GM19193 (cell line): ENCODE measurements around the gene POC1A.

ENCODE experiments used
- POLR2A ChIP-seq: IDR thresholded peaks from 4 replicates; pipeline ENCODE4 v1.6.1; 2011; ENCODE audit not compliant: insufficient read depth, insufficient read length; ENCODE audit errors: extremely low read depth

The POC1A gene

DNA sequence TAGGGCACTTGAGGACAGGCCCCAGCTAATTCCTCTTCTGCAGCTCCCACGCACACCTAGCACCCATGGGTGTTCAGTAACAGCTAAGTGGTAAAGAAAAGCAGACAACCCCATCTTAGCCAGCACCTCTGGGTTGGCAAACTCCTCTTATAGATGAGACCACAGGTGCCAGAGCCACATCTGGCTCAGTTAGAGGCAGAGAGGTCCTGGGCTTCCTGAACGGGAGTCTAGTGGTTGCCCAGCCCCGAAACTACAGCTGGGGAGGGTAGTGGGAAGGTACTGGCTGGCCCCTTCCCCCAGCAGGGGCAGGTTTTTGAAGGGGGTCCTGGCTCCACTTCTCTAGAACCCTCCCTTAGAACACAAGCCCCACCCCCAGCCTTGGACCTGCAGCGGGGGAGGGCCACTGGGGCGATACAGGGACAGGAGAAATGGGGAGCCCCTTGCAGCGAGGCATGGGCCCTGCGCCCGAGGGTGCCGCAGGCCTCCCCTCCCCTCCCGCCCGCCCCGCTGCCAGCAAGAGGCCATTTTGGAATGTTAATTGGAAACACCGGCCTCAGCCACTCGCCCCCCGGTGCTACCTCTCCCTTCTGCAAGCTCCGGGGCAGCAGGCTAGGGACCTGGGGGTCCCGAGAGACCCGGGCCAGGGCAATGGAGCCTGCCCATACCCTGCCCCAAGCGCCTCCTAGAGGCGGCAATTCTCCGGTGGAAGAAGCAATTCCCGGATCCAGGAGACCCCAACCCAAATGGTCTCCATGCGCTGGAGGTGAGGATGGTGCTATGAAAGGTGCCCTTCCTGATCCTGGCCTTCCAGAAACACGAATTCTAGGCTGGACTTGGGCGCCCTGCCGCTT is 99.3 kb downstream of the POC1A start:
- no peak for TF ChIP-seq POLR2A

- TF ChIP-seq POLR2A = no peak
Measured at GRCh38 chr3:52053307-52054304, 100.6 kb downstream of the POC1A start.

GRCh38 chr3:52052831-52053306 is 101.4 kb downstream of the POC1A start:
- no peak for TF ChIP-seq POLR2A

GRCh38 chr3:52051444-52051843 is 102.8 kb downstream of the POC1A start:
- no peak for TF ChIP-seq POLR2A

DNA sequence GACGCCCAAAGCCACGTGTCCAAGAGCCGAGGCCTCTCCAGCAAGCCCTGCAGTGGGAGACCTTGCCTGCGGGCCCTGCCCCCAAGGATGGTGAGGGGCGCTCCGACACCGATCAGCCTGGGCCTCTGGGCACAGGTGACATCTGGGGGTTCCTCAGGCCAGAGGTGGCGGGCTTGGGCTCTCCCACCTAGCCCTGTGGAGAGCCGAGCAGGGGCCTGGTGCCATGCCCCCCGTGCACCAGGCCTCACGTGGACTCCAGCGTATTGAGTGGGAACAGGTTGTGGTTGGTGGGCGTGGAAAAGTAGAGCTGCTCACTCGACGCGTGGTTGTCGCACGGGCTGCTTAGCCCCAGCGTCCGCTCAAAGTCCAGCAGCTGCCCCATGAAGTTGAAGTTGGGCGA is 103.7 kb downstream of the POC1A start:
- no peak for TF ChIP-seq POLR2A

DNA sequence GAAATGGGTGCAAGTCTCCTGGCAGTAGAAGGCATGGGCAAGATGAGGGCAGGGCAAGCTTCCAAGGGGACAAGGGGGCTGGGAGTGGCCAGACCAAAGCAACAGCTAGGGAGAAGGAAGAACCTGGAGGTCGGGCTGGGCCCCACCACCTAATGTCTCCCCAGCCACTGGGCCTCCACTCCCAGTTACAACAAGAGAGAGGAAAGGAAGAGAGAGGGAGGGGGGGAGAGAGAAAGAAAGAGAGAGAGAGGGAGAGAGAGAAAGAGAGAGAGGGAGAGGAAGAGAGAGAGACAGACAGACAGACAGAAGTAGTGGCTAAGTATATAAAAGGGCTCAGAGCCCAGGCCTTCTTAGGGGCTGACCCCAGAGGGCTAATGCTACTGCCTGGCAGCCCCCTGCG is 104.7 kb downstream of the POC1A start:
- TF ChIP-seq POLR2A = no peak

GRCh38 chr3:52047295-52047960 is 106.8 kb downstream of the POC1A start:
- TF ChIP-seq POLR2A = no peak

- TF ChIP-seq POLR2A = no peak
Measured at GRCh38 chr3:52046902-52047239, 107.4 kb downstream of the POC1A start.

- no peak for TF ChIP-seq POLR2A
Measured at GRCh38 chr3:52046186-52046901, 107.9 kb downstream of the POC1A start.

DNA sequence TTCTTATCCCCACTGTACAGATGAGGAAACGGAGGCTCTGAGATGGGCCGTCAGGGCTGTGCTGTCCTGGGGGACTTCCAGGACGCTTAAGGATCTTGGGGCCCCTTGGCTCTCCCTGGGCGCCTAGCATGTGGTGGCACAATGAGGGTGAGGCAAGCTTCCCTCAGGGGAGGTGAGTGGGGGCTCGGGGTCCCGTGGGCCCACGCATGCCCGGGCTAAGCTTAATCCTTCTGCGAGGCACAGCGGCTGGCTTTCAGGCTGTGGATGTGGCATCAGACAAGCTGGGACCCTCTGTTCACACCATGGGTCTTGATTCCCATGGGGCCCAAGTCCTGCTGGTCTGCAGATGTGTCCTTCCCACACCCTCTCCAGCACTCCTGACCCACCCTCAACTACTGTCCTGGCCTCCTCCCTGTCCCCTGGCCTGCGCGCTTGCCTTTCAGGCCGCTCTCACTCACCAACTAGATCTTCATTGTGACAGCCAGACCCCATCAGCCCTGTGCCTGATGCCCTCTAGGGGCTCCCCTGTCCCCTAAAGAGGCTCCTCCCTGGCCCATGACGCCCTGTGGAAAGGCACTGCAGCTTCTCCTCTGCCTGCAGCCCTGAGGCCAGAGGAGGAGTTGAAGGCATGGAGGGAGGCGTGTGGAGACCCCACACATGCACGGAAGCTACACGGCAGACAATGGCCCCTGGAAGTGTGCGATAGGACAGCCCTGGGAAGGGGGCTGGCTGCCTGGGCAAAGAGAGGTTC is 109.2 kb downstream of the POC1A start:
- TF ChIP-seq POLR2A = no peak

- TF ChIP-seq POLR2A = no peak
Measured at GRCh38 chr3:52043750-52044149, 110.5 kb downstream of the POC1A start.

DNA sequence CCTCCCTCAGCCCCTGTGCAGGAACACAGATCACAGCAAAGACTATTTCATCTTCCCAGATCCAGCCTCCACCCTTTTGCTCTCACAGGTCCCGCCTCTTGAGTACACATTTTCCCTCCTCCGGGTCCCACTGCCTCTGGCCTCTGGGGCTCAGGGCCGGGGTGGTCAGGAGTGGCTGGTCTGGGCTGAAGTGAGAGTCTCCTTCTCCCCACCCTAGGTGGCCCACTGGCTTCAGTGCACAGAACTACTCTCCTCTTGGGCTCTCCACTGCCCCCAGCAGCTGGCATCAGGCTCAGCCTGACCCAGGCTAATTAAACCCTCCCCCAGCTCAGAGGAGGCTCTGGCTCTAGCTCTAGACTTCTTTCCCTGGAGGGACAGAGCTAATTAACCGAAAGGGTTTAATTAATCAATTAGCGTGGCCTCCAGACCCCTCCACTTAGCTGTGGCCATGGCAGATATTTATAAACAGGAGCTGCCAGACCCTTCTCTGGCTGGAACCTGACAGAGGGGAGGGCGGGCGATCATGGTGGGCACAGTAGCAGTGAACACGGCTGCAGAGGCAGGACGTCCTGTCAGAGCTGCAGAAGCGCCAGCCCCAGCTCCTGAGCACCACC is 113.0 kb downstream of the POC1A start:
- no peak for TF ChIP-seq POLR2A

DNA sequence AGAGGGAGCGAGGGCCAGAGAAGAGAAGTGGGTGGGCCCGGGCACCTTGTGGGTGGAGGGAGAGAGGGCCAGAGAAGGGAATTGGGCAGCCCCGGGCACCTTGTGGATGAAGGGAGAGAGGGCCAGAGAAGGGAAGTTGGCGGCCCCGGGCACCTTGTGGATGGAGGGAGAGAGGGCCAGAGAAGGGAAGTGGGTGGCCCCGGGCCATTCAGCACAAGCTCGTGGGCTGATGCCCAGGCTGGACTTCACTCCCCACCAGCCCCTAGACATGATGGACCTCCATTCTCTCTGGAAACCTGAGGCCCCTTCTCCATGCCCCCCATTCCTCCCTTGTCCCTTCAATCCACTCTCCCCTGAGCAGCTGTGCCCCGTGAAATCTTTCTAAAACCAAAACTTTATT is 113.6 kb downstream of the POC1A start:
- no peak for TF ChIP-seq POLR2A

- no peak for TF ChIP-seq POLR2A
Measured at GRCh38 chr3:52039846-52040245, 114.4 kb downstream of the POC1A start.

DNA sequence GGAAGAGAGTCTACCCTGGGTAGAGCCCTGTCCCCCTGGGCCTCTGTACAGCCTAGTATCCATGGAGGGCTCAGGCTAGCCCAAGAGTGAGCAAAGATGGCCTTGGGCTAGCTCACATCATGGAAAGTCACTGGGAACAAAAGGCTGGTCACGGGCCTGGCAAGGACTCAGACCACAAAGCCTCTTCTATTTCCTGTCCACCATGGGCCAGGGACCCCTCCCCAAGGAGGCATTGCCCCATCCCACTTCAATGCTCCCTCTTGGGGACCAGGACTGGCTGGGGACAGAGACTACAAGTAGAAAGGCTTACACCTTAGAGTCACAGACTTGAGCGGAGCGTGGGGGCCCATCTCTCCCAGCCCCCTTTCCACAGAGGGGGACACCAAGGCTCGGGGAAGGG is 114.8 kb downstream of the POC1A start:
- TF ChIP-seq POLR2A = no peak
